ENCODE measurements around the gene LNX1. TPM values are rescaled to one million over a fixed set of nuclear protein-coding genes. Genes with fewer than 3 reads are reported as not detected.

LNX1 gene
- total RNA-seq, 1 donor from 2014 or later: 5.4 TPM

DNA sequence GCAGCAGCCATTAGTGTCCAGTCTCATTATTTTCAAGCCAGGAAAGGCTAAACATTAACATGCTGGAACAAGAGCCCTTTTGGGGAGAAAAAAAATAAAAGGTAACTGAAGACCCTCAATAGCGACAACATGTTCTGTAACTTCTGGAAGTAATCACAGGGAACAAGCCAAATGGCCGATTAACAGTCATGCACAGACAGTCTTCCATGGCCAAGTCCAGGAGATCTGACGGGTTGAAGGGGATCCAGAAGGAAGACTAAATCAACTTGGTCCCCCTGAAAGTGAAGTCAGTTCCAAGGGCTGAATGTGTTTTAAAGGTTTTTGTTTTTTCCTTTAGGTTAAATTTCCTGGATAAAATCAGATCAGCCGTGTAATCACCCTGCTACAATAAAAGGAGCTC lies 52.5 kb downstream of the LNX1 start:
- intact Hi-C loops (cut with DNase I): no loop called here
- H3K4me1 ChIP-seq: no peaks in the 10 kb centered on the region
- no peaks in the 10 kb centered on the region for H3K27me3 ChIP-seq (ENCODE audit: low read depth)
- no peak overlapping the region for H3K4me3 ChIP-seq
- TF ChIP-seq, protein P1, sequence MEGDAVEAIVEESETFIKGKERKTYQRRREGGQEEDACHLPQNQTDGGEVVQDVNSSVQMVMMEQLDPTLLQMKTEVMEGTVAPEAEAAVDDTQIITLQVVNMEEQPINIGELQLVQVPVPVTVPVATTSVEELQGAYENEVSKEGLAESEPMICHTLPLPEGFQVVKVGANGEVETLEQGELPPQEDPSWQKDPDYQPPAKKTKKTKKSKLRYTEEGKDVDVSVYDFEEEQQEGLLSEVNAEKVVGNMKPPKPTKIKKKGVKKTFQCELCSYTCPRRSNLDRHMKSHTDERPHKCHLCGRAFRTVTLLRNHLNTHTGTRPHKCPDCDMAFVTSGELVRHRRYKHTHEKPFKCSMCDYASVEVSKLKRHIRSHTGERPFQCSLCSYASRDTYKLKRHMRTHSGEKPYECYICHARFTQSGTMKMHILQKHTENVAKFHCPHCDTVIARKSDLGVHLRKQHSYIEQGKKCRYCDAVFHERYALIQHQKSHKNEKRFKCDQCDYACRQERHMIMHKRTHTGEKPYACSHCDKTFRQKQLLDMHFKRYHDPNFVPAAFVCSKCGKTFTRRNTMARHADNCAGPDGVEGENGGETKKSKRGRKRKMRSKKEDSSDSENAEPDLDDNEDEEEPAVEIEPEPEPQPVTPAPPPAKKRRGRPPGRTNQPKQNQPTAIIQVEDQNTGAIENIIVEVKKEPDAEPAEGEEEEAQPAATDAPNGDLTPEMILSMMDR (IDR thresholded peaks at IDR 0.05): no peak
- ATAC-seq (no peak), DNase-seq (no peak)
- no peaks in the 10 kb centered on the region for H3K36me3 ChIP-seq
- H3K9me3 ChIP-seq: no peaks in the 10 kb centered on the region
- H3K27ac ChIP-seq: no peak overlapping the region

DNA sequence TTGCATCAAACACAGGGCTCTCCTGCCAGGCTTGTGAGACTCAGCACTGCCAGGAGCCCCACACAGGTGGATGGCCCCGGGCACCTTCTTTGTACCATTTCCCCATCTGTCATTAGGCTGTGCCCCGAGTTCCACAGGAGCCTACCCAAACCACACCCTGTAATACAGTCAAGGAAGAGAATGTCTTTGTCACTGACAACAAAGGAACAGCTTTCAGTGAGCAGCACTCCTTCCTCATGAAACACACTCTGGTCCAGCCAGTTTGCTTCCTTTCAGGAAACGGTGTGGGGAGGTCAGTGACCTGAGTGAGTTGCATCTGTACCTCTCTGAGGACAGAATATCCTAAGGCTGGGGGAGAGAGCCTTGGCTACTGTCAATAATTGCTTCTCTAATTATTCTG lies 53.7 kb downstream of the LNX1 start:
- H3K4me3 ChIP-seq: no peak overlapping the region
- no peak overlapping the region for H3K27ac ChIP-seq
- DNase-seq: no peak

DNA sequence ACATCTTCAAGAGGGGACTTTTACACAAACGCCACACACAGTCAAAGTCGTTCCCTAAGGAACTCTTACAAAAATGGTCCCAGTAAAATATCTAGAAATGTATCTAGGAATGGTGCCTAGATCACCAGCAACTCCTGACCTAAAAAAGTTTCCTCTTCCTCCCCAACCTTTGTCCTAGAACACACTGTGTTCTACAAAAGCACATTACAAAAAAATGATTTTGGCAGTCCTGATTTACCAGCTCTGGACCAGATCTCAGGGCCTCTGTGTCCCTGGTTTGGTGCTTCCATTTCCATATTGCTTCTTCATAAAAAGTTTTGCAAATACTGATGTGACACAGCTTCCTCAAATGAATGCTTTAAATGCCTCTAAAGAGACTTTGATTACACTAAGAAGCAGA lies 55.0 kb downstream of the LNX1 start:
- Histone ChIP-seq H3K4me1 (no peaks in the 10 kb centered on the region), H3K36me3 (no peaks in the 10 kb centered on the region), H3K4me3 (no peak overlapping the region), H3K27ac (no peak overlapping the region), H3K27me3 (ENCODE audit: low read depth) (no peaks in the 10 kb centered on the region), H3K9me3 (no peaks in the 10 kb centered on the region)
- TF ChIP-seq, protein P1 (IDR thresholded peaks at IDR 0.05): no peak
- DNase-seq (no peak), ATAC-seq (no peak)
- intact Hi-C loops (cut with DNase I): no loop called here

More for the DNA sequence above, 53.7 kb downstream of the LNX1 start:
- TF ChIP-seq, protein P1 (IDR thresholded peaks at IDR 0.05): no peak
- H3K9me3 ChIP-seq: no peaks in the 10 kb centered on the region
- H3K36me3 ChIP-seq: no peaks in the 10 kb centered on the region
- no peaks in the 10 kb centered on the region for H3K4me1 ChIP-seq
- intact Hi-C loops (cut with DNase I): no loop called here
- ATAC-seq: no peak
- H3K27me3 ChIP-seq (ENCODE audit: low read depth): no peaks in the 10 kb centered on the region

DNA sequence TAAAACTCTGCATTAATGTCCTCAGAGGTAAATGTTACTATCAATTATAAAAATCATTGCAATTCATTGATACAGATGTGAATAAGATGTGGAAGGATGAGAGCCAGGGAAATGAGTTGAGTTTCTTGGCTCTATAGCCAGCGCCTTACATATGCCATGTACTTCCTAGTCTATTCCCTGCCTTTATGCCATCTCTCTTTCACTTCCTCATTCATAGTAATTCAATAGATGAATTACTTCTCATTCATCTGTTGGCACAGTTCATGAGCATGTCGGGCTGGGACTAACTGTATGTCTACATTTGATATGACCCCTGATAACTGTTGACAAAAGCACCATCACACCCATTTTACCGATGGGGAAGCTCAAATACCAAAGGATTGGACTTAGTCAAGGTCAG lies 55.7 kb downstream of the LNX1 start:
- ATAC-seq: no peak
- no peak for DNase-seq
- H3K9me3 ChIP-seq: no peaks in the 10 kb centered on the region
- H3K36me3 ChIP-seq: no peaks in the 10 kb centered on the region
- H3K4me3 ChIP-seq: no peak overlapping the region
- TF ChIP-seq, protein P1 (IDR thresholded peaks at IDR 0.05): no peak
- H3K27ac ChIP-seq: no peak overlapping the region
- intact Hi-C loops (cut with DNase I): no loop called here
- no peaks in the 10 kb centered on the region for H3K4me1 ChIP-seq
- no peaks in the 10 kb centered on the region for H3K27me3 ChIP-seq (ENCODE audit: low read depth)

DNA sequence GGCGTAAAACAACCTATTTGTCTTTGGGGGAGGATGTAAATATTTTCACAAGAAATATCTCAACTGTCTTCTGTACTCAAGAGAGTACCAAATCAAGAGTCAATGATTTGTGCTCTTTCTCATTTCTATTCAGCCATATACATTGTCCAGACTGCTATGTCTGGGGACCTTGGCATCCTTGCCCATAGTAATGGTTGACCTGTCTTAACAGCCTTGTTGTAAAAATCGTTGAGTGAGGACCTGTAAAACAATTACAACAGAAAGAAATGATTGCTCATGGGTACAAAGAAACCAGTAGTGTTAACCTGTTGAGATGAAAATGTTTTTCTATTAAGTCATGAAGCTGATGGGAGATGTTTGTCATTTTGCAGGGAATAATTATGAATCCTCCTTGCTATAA lies 56.6 kb downstream of the LNX1 start:
- no peak overlapping the region for H3K4me3 ChIP-seq
- H3K27me3 ChIP-seq (ENCODE audit: low read depth): no peaks in the 10 kb centered on the region
- DNase-seq: no peak
- intact Hi-C loops (cut with DNase I): no loop called here
- TF ChIP-seq, protein P1 (IDR thresholded peaks at IDR 0.05): no peak
- no peak overlapping the region for H3K27ac ChIP-seq
- H3K36me3 ChIP-seq: no peaks in the 10 kb centered on the region
- H3K9me3 ChIP-seq: no peaks in the 10 kb centered on the region
- no peaks in the 10 kb centered on the region for H3K4me1 ChIP-seq
- ATAC-seq: no peak

DNA sequence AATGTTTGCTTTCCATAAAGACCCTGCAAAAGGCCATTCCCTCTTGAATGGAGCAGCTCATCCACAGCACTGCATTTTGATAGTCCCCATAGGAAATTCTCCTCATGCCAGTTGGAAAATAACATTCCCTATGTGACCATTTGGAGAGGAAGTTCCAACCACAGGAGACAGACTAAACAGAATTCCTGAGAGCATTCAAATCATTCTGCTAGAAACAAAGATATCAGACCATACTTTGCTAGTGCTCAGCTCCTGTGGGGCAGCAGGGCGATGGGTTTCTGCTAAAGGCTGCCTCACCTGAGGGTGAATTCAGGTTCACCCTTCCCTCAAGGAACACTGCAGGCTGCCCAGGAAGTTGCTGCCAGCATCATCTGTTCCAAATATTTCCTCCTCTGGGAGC lies 58.8 kb downstream of the LNX1 start:
- H3K4me3 ChIP-seq: no peak overlapping the region
- H3K36me3 ChIP-seq: no peaks in the 10 kb centered on the region
- TF ChIP-seq, protein P1 (IDR thresholded peaks at IDR 0.05): no peak
- no peak for ATAC-seq
- no peaks in the 10 kb centered on the region for H3K9me3 ChIP-seq
- H3K4me1 ChIP-seq: no peaks in the 10 kb centered on the region
- intact Hi-C loops (cut with DNase I): no loop called here
- H3K27ac ChIP-seq: no peak overlapping the region
- no peaks in the 10 kb centered on the region for H3K27me3 ChIP-seq (ENCODE audit: low read depth)
- DNase-seq: no peak

All from lower lobe of right lung (tissue), 2 donors.